Astrocyte (in vitro differentiated cells and primary cell): ENCODE results near the gene PIAS1. TPM values are rescaled to one million over a fixed set of nuclear protein-coding genes. Genes with fewer than 3 reads are reported as not detected.

Source experiments
- DNase-seq: peaks from one replicate; pipeline ENCODE4 v3.0.0-alpha.2; 2010; ENCODE audit warnings: low read depth
- FAIRE-seq: peaks from 2 replicates; lab custom pipeline; 2011; peaks lifted over from hg19 to GRCh38; lab: Jason Lieb, UNC
- H2AFZ ChIP-seq: 2 replicates; pipeline ENCODE4 v1.6.0; 2012; ENCODE audit warnings: low read depth, low read length, inconsistent platforms
- H3K27ac ChIP-seq: 2 replicates; pipeline ENCODE4 v1.5.1; 2011; ENCODE audit warnings: low read depth, low read length, inconsistent platforms
- H3K27me3 ChIP-seq: 2 replicates; pipeline ENCODE4 v1.6.0; 2011; ENCODE audit warnings: low read length, inconsistent platforms; ENCODE audit not compliant: insufficient read depth
- H3K36me3 ChIP-seq: 2 replicates; pipeline ENCODE4 v1.5.1; 2011; ENCODE audit warnings: low read length, inconsistent platforms; ENCODE audit not compliant: insufficient read depth
- H3K4me1 ChIP-seq: 2 replicates; pipeline ENCODE4 v1.5.1; 2011; ENCODE audit warnings: low read length, inconsistent platforms; ENCODE audit not compliant: insufficient read depth
- H3K4me2 ChIP-seq: 2 replicates; pipeline ENCODE4 v1.6.0; 2012; ENCODE audit warnings: low read length, inconsistent platforms
- H3K4me3 ChIP-seq: 2 replicates; pipeline ENCODE4 v1.5.1; 2011; ENCODE audit warnings: low read depth, mild to moderate bottlenecking, low read length, inconsistent platforms; ENCODE audit not compliant: insufficient read depth
- H3K79me2 ChIP-seq: 2 replicates; pipeline ENCODE4 v1.6.0; 2012; ENCODE audit warnings: mild to moderate bottlenecking, low read length, inconsistent platforms; ENCODE audit not compliant: insufficient read depth
- H3K9ac ChIP-seq: 2 replicates; pipeline ENCODE4 v1.6.0; 2012; ENCODE audit warnings: mild to moderate bottlenecking, low read length, inconsistent platforms
- H3K9me3 ChIP-seq: 2 replicates; pipeline ENCODE4 v1.5.1; 2012; ENCODE audit warnings: low read depth, mild to moderate bottlenecking, low read length, inconsistent platforms; ENCODE audit not compliant: insufficient read depth
- H4K20me1 ChIP-seq: 2 replicates; pipeline ENCODE4 v1.6.0; 2012; ENCODE audit warnings: low read length, inconsistent platforms; ENCODE audit not compliant: insufficient read depth
- H3K27ac Mint-ChIP-seq: one replicate; pipeline ENCODE4 v1.8.0; 2021; ENCODE audit warnings: mild to moderate bottlenecking, mixed read lengths; ENCODE audit not compliant: unreplicated experiment
- H3K27me3 Mint-ChIP-seq: one replicate; pipeline ENCODE4 v1.8.0; 2021; ENCODE audit warnings: low read depth, mixed read lengths; ENCODE audit not compliant: unreplicated experiment
- H3K36me3 Mint-ChIP-seq: one replicate; pipeline ENCODE4 v1.8.0; 2021; ENCODE audit warnings: low read depth, mixed read lengths; ENCODE audit not compliant: unreplicated experiment
- H3K4me1 Mint-ChIP-seq: one replicate; pipeline ENCODE4 v1.8.0; 2021; ENCODE audit warnings: low read depth, mixed read lengths; ENCODE audit not compliant: unreplicated experiment
- H3K4me3 Mint-ChIP-seq: one replicate; pipeline ENCODE4 v1.8.0; 2021; ENCODE audit warnings: mild to moderate bottlenecking, moderate library complexity, mixed read lengths; ENCODE audit not compliant: unreplicated experiment
- H3K9me3 Mint-ChIP-seq: one replicate; pipeline ENCODE4 v1.8.0; 2021; ENCODE audit warnings: mild to moderate bottlenecking, mixed read lengths; ENCODE audit not compliant: unreplicated experiment
- CTCF ChIP-seq: IDR thresholded peaks from 2 replicates; pipeline ENCODE4 v1.5.1; 2011; ENCODE audit warnings: low read depth, mild to moderate bottlenecking, inconsistent platforms, low read length, moderate library complexity; ENCODE audit not compliant: insufficient read depth
- EZH2 ChIP-seq: IDR thresholded peaks from 2 replicates; pipeline ENCODE4 v1.6.1; 2012; ENCODE audit warnings: mild to moderate bottlenecking, low read length, inconsistent platforms; ENCODE audit not compliant: insufficient read depth
- total RNA-seq: library from RNA; stranded (reverse); gene quantifications from 2 replicates; pipeline ENCODE4 v1.2.1, GENCODE V29; 2021

PIAS1 gene
- total RNA-seq, 1 donor from 2014 or later, result 30.2 TPM

GRCh38 chr15:68032672-68033071 lies 21.4 kb upstream of the PIAS1 start:
- Histone ChIP-seq H3K9ac (no peak overlapping the region), H3K27ac (no peak overlapping the region), H2AFZ (no peak overlapping the region), H3K9me3 (no peaks in the 10 kb centered on the region), H4K20me1 (no peaks in the 10 kb centered on the region), H3K36me3 (no peaks in the 10 kb centered on the region), H3K4me3 (no peak overlapping the region), H3K79me2 (no peaks in the 10 kb centered on the region), H3K4me2 (no peak overlapping the region), H3K4me1 (no peaks in the 10 kb centered on the region), H3K27me3 (peaks cover 5% of the 10 kb centered on the region)
- peaks cover 8% of the 10 kb centered on the region for H3K27me3 Mint-ChIP-seq
- peaks cover 9% of the 10 kb centered on the region for H3K9me3 Mint-ChIP-seq
- TF ChIP-seq CTCF, result no peak
- TF ChIP-seq EZH2, result no peak
- no peaks in the 10 kb centered on the region for H3K4me1 Mint-ChIP-seq
- DNase-seq (no peak), FAIRE-seq (no peak)
- no peak overlapping the region for H3K27ac Mint-ChIP-seq
- H3K4me3 Mint-ChIP-seq, result no peak overlapping the region
- H3K36me3 Mint-ChIP-seq, result no peaks in the 10 kb centered on the region

GRCh38 chr15:68034081-68034480 lies 20.0 kb upstream of the PIAS1 start:
- Histone ChIP-seq H3K4me1 (no peaks in the 10 kb centered on the region), H3K27ac (no peak overlapping the region), H3K4me2 (no peak overlapping the region), H3K4me3 (no peak overlapping the region), H3K36me3 (no peaks in the 10 kb centered on the region), H3K9ac (no peak overlapping the region), H2AFZ (no peak overlapping the region), H3K9me3 (no peaks in the 10 kb centered on the region), H3K27me3 (peaks cover 5% of the 10 kb centered on the region), H4K20me1 (no peaks in the 10 kb centered on the region), H3K79me2 (no peaks in the 10 kb centered on the region)
- FAIRE-seq (no peak), DNase-seq (no peak)
- no peak overlapping the region for H3K4me3 Mint-ChIP-seq
- H3K36me3 Mint-ChIP-seq, result no peaks in the 10 kb centered on the region
- peaks cover 3% of the 10 kb centered on the region for H3K27me3 Mint-ChIP-seq
- no peak for TF ChIP-seq EZH2
- TF ChIP-seq CTCF, result no peak
- H3K27ac Mint-ChIP-seq, result no peak overlapping the region
- H3K9me3 Mint-ChIP-seq, result peaks cover 12% of the 10 kb centered on the region
- H3K4me1 Mint-ChIP-seq, result no peaks in the 10 kb centered on the region

GRCh38 chr15:68034719-68035293 lies 19.3 kb upstream of the PIAS1 start:
- H3K27me3 Mint-ChIP-seq, result peaks cover 3% of the 10 kb centered on the region
- FAIRE-seq (no peak), DNase-seq (no peak)
- no peak overlapping the region for H3K27ac ChIP-seq
- no peaks in the 10 kb centered on the region for H3K4me1 Mint-ChIP-seq
- H2AFZ ChIP-seq, result no peak overlapping the region
- no peaks in the 10 kb centered on the region for H3K4me1 ChIP-seq
- H3K36me3 ChIP-seq, result no peaks in the 10 kb centered on the region
- H3K79me2 ChIP-seq, result no peaks in the 10 kb centered on the region
- H3K27me3 ChIP-seq, result peaks cover 5% of the 10 kb centered on the region
- no peak for TF ChIP-seq CTCF
- no peak for TF ChIP-seq EZH2
- H3K36me3 Mint-ChIP-seq, result no peaks in the 10 kb centered on the region
- H3K9me3 Mint-ChIP-seq, result peaks cover 10% of the 10 kb centered on the region
- no peak overlapping the region for H3K4me2 ChIP-seq
- H4K20me1 ChIP-seq, result no peaks in the 10 kb centered on the region
- H3K27ac Mint-ChIP-seq, result no peak overlapping the region
- no peak overlapping the region for H3K9ac ChIP-seq
- H3K4me3 ChIP-seq, result no peak overlapping the region
- no peaks in the 10 kb centered on the region for H3K9me3 ChIP-seq
- H3K4me3 Mint-ChIP-seq, result no peak overlapping the region
